Activated gamma-delta T cell (primary cell): ENCODE measurements around the gene FHIP2A.
"Not testable (repeated sequence)": the region's sequence is repeated elsewhere in the genome, so short reads cannot be mapped to it uniquely, and the experiment has no call there.

Source experiments
- DNase-seq: peaks from one replicate; lab custom pipeline; 2025; lab: John Stamatoyannopoulos, UW
- total RNA-seq, 2 donors: gene quantifications; one replicate each; lab custom pipeline; 2026; lab: John Stamatoyannopoulos, UW

Gene FHIP2A, protein sequence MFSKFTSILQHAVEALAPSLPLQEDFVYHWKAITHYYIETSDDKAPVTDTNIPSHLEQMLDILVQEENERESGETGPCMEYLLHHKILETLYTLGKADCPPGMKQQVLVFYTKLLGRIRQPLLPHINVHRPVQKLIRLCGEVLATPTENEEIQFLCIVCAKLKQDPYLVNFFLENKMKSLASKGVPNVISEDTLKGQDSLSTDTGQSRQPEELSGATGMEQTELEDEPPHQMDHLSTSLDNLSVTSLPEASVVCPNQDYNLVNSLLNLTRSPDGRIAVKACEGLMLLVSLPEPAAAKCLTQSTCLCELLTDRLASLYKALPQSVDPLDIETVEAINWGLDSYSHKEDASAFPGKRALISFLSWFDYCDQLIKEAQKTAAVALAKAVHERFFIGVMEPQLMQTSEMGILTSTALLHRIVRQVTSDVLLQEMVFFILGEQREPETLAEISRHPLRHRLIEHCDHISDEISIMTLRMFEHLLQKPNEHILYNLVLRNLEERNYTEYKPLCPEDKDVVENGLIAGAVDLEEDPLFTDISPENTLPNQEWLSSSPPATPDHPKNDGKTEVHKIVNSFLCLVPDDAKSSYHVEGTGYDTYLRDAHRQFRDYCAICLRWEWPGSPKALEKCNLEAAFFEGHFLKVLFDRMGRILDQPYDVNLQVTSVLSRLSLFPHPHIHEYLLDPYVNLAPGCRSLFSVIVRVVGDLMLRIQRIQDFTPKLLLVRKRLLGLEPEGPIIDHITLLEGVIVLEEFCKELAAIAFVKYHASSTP
- total RNA-seq: 83.0 to 126 reads per million in 2 donors

- DNase-seq: peak; percentile 69
These were observed at the start of gene FHIP2A for GRCh38 chr10:114821293-114821914. Gene FHIP2A (plus strand): TSS chr10:114821780. CDS start chr10:114822079, 299 bp downstream.

- no peak for DNase-seq
These were observed 48.9 kb upstream of the FHIP2A start for GRCh38 chr10:114772496-114773196.

GRCh38 chr10:114773197-114773532 is 48.4 kb upstream of the FHIP2A start:
- DNase-seq: no peak

DNA sequence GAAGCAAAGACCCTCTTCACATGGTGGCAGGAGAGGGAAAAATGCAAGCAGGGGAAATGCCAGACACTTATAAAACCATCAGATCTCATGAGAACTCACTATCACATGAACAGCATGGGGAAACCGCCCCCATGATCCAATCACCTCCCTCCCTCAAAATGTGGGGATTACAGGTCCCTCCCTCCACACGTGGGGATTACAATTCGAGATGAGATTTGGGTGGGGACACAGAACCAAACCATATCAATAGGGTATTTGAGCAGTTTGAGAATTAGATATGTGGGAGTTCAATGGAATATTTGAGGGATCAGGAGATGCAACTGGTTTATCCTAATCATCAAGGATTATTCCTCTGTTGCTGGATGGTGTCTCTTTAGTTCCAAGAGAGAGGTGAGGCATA is 46.5 kb upstream of the FHIP2A start:
- DNase-seq: not testable (repeated sequence)

GRCh38 chr10:114777415-114777814 is 44.2 kb upstream of the FHIP2A start:
- DNase-seq: no peak

DNA sequence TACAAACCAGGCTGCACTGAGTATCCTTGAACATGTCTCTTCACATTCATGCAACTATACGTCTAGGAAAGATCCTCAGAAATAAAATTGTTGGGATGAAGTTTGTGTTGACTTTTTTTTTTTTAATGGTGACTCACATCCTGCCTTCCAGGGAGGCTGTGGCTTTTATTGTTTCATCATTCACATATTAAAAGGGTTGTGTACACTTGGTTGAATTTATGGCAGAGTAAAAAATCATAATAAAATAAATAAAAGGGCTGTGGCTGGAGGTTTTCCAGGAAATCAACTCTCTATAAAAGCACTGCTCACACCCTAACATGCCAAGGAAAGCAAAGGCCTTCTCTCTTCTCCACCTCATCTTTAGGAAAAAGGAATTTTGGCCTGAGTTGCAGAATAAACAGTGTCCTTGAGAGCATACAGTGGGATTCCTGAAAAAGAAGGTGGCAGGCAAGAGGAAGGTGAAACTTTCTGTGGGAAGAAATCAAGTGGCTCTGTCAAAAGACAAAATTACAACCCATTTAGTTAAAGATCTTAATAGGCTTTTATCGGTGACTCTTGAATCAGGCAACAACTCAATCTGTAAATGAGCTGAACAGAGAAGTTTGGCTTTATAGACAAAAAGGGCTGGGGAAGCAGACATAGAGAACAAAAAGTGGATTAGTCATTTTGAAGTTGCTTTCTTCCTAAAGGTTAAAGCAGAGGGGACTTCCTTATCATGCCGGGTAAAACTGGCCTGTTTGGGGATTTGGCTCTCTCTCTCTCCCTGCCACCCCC is 41.6 kb upstream of the FHIP2A start:
- no peak for DNase-seq

DNA sequence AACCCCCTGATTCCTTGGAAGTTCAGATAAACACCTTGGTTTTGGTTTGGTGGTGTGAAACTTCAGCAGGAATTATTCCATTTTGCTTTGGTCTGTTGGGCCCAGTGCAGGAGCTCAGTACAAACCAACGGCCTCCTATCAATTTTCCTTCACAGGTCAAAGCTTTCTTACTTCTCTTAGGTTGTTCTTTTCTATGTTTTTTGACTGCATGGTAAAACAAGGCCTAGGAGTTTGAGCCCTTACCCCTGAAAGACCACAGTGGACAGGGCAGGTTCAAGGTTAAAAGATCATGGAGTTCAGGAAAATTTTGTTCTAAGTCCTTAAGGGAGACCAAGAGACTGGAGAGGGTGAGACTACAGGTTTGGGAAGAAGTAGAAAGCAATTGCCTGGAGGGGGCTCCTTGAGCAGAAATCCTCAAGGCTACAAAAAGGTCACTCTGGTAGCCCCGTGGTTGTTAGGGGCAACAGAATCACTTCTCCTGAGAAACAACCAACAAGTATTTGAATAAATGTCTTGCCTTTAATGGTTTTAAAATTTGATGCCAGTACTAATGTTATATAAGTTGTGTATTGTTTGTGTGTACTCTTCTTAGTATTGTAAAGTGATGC is 40.9 kb upstream of the FHIP2A start:
- DNase-seq: no peak

- no peak for DNase-seq
These were observed 38.9 kb upstream of the FHIP2A start for GRCh38 chr10:114782666-114783065.

- no peak for DNase-seq
These were observed 37.9 kb upstream of the FHIP2A start for GRCh38 chr10:114783686-114784085.

DNA sequence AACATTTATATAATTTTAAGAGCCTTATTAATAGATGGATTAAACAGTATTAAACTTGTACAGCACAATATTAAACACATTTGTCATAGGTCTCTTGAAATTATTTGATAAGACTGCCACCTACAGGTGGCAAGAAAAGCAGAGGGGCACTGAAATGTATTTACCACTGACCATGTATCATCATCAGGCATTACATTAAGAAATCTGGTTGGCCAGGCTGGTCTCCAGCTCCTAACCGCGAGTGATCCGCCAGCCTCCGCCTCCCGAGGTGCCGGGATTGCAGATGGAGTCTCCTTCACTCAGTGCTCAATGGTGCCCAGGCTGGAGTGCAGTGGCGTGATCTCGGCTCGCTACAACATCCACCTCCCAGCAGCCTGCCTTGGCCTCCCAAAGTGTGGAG is 35.1 kb upstream of the FHIP2A start:
- DNase-seq: not testable (repeated sequence)

DNA sequence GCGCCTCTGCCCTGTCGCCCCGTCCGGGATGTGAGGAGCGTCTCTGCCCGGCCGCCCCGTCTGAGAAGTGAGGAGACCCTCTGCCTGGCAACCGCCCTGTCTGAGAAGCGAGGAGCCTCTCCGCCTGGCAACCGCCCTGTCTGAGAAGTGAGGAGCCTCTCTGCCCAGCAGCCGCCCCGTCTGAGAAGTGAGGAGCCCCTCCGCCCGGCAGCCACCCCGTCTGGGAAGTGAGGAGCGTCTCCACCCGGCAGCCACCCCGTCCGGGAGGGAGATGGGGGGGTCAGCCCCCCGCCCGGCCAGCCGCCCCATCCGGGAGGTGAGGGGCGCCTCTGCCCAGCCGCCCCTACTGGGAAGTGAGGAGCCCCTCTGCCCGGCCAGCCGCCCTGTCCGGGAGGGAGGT is 34.4 kb upstream of the FHIP2A start:
- DNase-seq: not testable (repeated sequence)

DNA sequence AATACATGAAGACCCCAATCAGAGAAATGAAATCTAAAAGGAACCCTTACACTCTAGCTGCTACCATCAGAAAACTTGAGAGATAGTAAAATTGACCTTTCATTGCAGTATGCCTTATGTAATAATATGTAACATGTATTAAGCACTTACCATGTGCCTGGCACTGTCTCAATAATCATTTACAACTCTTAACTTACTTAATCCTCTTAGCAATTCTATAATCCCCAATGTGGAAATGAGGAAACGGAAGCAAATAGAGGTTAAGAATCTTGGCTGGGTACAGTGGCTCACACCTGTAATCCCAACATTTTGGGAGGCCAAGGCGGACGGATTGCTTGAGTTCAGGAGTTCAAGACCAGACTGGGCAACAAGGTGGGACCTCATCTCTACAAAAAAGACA is 29.8 kb upstream of the FHIP2A start:
- no peak for DNase-seq

GRCh38 chr10:114795039-114795438 is 26.5 kb upstream of the FHIP2A start:
- no peak for DNase-seq

GRCh38 chr10:114800361-114800760 is 21.2 kb upstream of the FHIP2A start:
- no peak for DNase-seq

DNA sequence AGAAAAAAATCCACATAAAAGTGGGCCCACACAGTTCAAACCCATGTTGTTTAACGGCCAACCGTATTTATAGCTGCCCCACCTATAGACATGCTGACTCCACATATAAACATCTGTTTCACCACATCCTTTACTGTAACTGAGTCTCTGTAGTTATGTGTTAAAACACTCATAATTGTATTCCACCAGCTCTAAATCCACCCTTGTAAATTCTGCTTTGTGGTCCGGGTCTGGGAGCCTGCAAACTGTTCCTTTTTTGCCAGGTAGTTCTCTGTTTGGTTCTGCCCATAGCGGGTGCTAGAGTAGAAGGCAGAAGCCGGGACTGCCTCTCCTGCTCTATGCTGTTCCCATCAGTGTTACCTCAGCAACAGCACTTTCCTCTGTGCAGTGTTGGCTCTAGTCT is 20.2 kb upstream of the FHIP2A start:
- no peak for DNase-seq

- DNase-seq: no peak
These were observed 19.4 kb upstream of the FHIP2A start for GRCh38 chr10:114802177-114802576.

DNA sequence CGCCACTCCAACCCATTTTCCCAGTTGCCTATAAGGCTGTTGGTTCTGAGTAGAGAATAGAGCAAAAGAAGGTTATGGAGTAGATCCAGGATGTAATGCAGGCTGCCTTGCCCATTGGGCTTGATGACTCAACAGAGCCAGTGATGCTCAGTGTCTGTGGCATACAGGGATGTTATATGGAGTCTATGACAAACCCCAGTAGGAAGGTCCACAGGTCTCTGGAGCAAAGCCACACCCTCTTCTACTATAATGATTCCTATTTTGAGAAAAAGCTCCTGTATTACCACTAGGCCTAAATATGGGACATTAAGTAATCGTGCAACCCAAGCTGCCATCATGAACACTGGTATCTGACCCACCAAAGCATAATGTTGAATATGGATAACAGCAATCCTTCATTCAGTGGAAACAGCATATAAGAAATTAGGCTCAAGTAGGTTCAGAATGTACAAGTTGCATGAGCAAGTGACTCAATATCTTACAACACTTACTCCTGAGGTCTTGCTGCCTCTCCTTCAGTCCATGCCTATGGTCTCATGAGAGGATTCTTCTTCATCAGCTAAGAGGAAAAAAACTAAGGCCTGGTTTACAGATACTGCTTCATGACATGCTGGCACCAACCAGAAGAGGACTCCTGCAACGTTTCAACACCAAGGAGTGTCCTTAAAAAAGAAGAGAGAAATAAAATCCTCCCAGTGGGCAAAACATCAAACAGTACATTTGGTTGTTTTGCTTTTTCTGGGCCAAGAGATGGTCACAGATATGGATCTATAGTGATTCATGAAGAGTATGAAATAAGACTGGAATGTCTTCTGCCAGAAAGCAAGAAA is 14.8 kb upstream of the FHIP2A start:
- no peak for DNase-seq

GRCh38 chr10:114808982-114809381 is 12.6 kb upstream of the FHIP2A start:
- DNase-seq: no peak

GRCh38 chr10:114810926-114811325 is 10.7 kb upstream of the FHIP2A start:
- DNase-seq: no peak

GRCh38 chr10:114811862-114812261 is 9.7 kb upstream of the FHIP2A start:
- no peak for DNase-seq
